Measurements from ENCODE around the gene KCNQ1.

Gene KCNQ1

GRCh38 chr11:2586087-2586792, 141.4 kb downstream of the KCNQ1 start:
- Histone ChIP-seq H3K4me1 (ENCODE audit: control insufficient read depth in 2 of 2, insufficient read depth in 2 of 2, low read length in 2 of 2) (no peaks in the 10 kb centered on the region), H3K27me3 (ENCODE audit: control insufficient read depth in 2 of 2, insufficient read depth in 2 of 2, low read length in 2 of 2) (no peaks in the 10 kb centered on the region), H3K9me3 (ENCODE audit: control insufficient read depth in 2 of 2, low read length in 2 of 2) (no peaks in the 10 kb centered on the region), H3K27ac (ENCODE audit: low read depth in 2 of 2, low read length in 2 of 2) (no peak overlapping the region), H3K36me3 (ENCODE audit: control insufficient read depth in 2 of 2, insufficient read depth in 2 of 2, low read length in 2 of 2) (peaks cover 2 to 5% of the 10 kb centered on the region in 2 donors), H3K4me3 (ENCODE audit: low read length in 2 of 2) (no peak overlapping the region), H3K9ac (ENCODE audit: low read depth in 1 of 2, low read length in 2 of 2) (no peak overlapping the region)

GRCh38 chr11:2586793-2587131, 142.0 kb downstream of the KCNQ1 start:
- Histone ChIP-seq H3K9ac (ENCODE audit: low read depth in 1 of 2, low read length in 2 of 2) (no peak overlapping the region), H3K27ac (ENCODE audit: low read depth in 2 of 2, low read length in 2 of 2) (no peak overlapping the region), H3K9me3 (ENCODE audit: control insufficient read depth in 2 of 2, low read length in 2 of 2) (no peaks in the 10 kb centered on the region), H3K27me3 (ENCODE audit: control insufficient read depth in 2 of 2, insufficient read depth in 2 of 2, low read length in 2 of 2) (no peaks in the 10 kb centered on the region), H3K36me3 (ENCODE audit: control insufficient read depth in 2 of 2, insufficient read depth in 2 of 2, low read length in 2 of 2) (peaks cover 2 to 5% of the 10 kb centered on the region in 2 donors), H3K4me1 (ENCODE audit: control insufficient read depth in 2 of 2, insufficient read depth in 2 of 2, low read length in 2 of 2) (no peaks in the 10 kb centered on the region), H3K4me3 (ENCODE audit: low read length in 2 of 2) (no peak overlapping the region)

DNA sequence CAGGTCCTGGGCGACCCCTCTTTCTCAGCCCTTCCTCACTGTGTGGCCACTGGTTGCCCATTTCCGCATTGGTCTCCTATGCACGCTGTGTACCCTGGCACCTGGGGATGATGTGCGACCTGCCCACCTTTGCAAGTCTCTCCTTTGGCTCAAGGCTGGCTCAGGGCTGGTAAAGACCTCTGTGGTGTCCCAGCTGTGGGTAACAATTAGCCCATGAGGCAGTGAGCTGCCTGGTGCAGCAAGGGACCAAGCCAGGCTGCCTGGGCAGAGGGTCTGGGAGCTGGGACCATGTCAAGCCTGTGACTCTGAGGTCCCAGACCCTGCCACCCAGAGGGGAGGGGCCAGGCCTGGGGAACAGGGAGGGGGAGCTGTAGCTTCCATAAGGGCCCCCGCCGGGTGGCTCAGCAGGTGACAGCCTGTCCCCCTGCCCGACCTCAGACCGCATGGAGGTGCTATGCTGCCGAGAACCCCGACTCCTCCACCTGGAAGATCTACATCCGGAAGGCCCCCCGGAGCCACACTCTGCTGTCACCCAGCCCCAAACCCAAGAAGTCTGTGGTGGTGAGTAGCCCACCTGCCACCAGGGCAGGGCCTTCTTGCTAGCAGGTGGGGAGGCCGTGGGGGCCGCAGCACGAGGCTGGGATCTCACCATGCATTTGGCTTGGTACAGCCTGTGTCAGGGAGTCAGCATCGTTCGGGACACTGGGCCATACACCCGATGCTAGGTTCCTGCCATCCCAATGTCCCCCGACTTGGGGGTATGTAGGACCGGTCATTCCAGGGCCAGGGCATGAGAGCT, 142.5 kb downstream of the KCNQ1 start:
- H3K27ac ChIP-seq (ENCODE audit: low read depth in 2 of 2, low read length in 2 of 2), result no peak overlapping the region
- H3K4me3 ChIP-seq (ENCODE audit: low read length in 2 of 2), result no peak overlapping the region
- peaks cover 2 to 5% of the 10 kb centered on the region in 2 donors for H3K36me3 ChIP-seq (ENCODE audit: control insufficient read depth in 2 of 2, insufficient read depth in 2 of 2, low read length in 2 of 2)
- no peaks in the 10 kb centered on the region for H3K9me3 ChIP-seq (ENCODE audit: control insufficient read depth in 2 of 2, low read length in 2 of 2)
- no peaks in the 10 kb centered on the region for H3K27me3 ChIP-seq (ENCODE audit: control insufficient read depth in 2 of 2, insufficient read depth in 2 of 2, low read length in 2 of 2)
- H3K9ac ChIP-seq (ENCODE audit: low read depth in 1 of 2, low read length in 2 of 2), result no peak overlapping the region
- H3K4me1 ChIP-seq (ENCODE audit: control insufficient read depth in 2 of 2, insufficient read depth in 2 of 2, low read length in 2 of 2), result no peaks in the 10 kb centered on the region

DNA sequence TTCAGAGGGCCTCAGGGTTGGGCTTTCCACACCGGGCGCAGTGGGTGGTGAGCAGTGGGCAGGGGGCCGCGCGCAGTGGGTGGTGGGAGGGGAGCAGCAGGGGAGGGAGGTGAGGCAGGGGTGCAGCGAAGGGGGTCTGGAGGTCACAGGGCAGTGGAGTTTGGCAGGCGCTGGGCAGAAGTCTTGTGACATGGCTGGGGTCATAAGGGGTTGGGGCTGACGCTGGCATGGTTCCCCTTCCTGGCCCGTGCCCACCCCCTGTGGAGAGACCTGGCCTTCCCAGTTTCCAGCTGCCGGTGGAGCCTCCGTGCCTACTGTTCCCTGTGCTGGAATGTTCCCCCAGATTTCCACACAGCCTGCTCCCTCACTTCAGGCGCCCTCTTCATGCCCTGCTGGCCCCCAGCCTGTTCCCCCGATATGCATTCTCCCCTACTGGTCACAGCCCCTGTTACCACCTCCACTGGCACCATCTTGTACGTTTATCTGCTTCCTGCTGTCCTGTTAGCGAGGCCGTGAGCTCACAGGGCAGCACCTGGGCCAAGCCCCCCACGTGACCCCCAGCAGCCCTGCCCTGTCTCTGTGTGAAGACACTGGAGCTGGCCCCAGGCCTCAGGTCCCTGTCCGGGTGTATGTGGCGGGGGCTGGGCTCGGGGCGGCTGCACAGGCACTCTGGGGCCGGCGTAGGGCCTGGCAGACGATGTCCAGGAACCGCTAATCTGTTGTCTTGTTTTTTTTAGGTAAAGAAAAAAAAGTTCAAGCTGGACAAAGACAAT, 143.4 kb downstream of the KCNQ1 start:
- Histone ChIP-seq H3K9ac (ENCODE audit: low read depth in 1 of 2, low read length in 2 of 2) (no peak overlapping the region), H3K4me3 (ENCODE audit: low read length in 2 of 2) (no peak overlapping the region), H3K27ac (ENCODE audit: low read depth in 2 of 2, low read length in 2 of 2) (no peak overlapping the region), H3K9me3 (ENCODE audit: control insufficient read depth in 2 of 2, low read length in 2 of 2) (no peaks in the 10 kb centered on the region), H3K36me3 (ENCODE audit: control insufficient read depth in 2 of 2, insufficient read depth in 2 of 2, low read length in 2 of 2) (peaks cover 2 to 5% of the 10 kb centered on the region in 2 donors), H3K4me1 (ENCODE audit: control insufficient read depth in 2 of 2, insufficient read depth in 2 of 2, low read length in 2 of 2) (no peaks in the 10 kb centered on the region), H3K27me3 (ENCODE audit: control insufficient read depth in 2 of 2, insufficient read depth in 2 of 2, low read length in 2 of 2) (no peaks in the 10 kb centered on the region)

GRCh38 chr11:2588809-2589537, 144.2 kb downstream of the KCNQ1 start:
- peaks cover 5% of the 10 kb centered on the region in 2 donors for H3K36me3 ChIP-seq (ENCODE audit: control insufficient read depth in 2 of 2, insufficient read depth in 2 of 2, low read length in 2 of 2)
- no peak overlapping the region for H3K9ac ChIP-seq (ENCODE audit: low read depth in 1 of 2, low read length in 2 of 2)
- H3K4me3 ChIP-seq (ENCODE audit: low read length in 2 of 2), result no peak overlapping the region
- H3K27ac ChIP-seq (ENCODE audit: low read depth in 2 of 2, low read length in 2 of 2), result no peak overlapping the region
- no peaks in the 10 kb centered on the region for H3K4me1 ChIP-seq (ENCODE audit: control insufficient read depth in 2 of 2, insufficient read depth in 2 of 2, low read length in 2 of 2)
- H3K9me3 ChIP-seq (ENCODE audit: control insufficient read depth in 2 of 2, low read length in 2 of 2), result no peaks in the 10 kb centered on the region
- H3K27me3 ChIP-seq (ENCODE audit: control insufficient read depth in 2 of 2, insufficient read depth in 2 of 2, low read length in 2 of 2), result no peaks in the 10 kb centered on the region

DNA sequence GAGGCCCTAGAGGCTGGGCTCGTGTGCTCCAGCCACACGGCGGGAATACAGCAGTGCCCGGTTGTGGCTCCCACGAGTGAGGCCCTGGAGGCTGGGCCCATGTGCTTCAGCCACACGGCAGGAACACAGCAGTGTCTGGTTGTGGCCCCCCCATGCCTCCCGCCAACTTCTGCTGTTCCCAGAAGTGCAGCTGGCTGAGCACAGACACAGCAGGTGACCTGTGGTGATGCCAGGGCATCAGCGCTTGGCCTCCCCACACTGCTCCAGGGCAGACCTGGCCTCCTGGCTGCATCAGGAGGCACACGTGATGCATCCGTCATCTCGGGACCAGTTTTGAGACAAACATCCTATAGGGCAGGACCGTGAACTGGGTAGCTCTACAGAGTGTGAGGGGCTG, 144.7 kb downstream of the KCNQ1 start:
- Histone ChIP-seq H3K27me3 (ENCODE audit: control insufficient read depth in 2 of 2, insufficient read depth in 2 of 2, low read length in 2 of 2) (no peaks in the 10 kb centered on the region), H3K9me3 (ENCODE audit: control insufficient read depth in 2 of 2, low read length in 2 of 2) (no peaks in the 10 kb centered on the region), H3K36me3 (ENCODE audit: control insufficient read depth in 2 of 2, insufficient read depth in 2 of 2, low read length in 2 of 2) (peaks cover 5% of the 10 kb centered on the region in 2 donors), H3K9ac (ENCODE audit: low read depth in 1 of 2, low read length in 2 of 2) (no peak overlapping the region), H3K4me3 (ENCODE audit: low read length in 2 of 2) (no peak overlapping the region), H3K4me1 (ENCODE audit: control insufficient read depth in 2 of 2, insufficient read depth in 2 of 2, low read length in 2 of 2) (no peaks in the 10 kb centered on the region), H3K27ac (ENCODE audit: low read depth in 2 of 2, low read length in 2 of 2) (no peak overlapping the region)

GRCh38 chr11:2590131-2590964, 145.5 kb downstream of the KCNQ1 start:
- H3K9ac ChIP-seq (ENCODE audit: low read depth in 1 of 2, low read length in 2 of 2), result no peak overlapping the region
- peaks cover 5% of the 10 kb centered on the region in 2 donors for H3K36me3 ChIP-seq (ENCODE audit: control insufficient read depth in 2 of 2, insufficient read depth in 2 of 2, low read length in 2 of 2)
- H3K9me3 ChIP-seq (ENCODE audit: control insufficient read depth in 2 of 2, low read length in 2 of 2), result no peaks in the 10 kb centered on the region
- no peak overlapping the region for H3K4me3 ChIP-seq (ENCODE audit: low read length in 2 of 2)
- no peak overlapping the region for H3K27ac ChIP-seq (ENCODE audit: low read depth in 2 of 2, low read length in 2 of 2)
- no peaks in the 10 kb centered on the region for H3K4me1 ChIP-seq (ENCODE audit: control insufficient read depth in 2 of 2, insufficient read depth in 2 of 2, low read length in 2 of 2)
- H3K27me3 ChIP-seq (ENCODE audit: control insufficient read depth in 2 of 2, insufficient read depth in 2 of 2, low read length in 2 of 2), result no peaks in the 10 kb centered on the region

DNA sequence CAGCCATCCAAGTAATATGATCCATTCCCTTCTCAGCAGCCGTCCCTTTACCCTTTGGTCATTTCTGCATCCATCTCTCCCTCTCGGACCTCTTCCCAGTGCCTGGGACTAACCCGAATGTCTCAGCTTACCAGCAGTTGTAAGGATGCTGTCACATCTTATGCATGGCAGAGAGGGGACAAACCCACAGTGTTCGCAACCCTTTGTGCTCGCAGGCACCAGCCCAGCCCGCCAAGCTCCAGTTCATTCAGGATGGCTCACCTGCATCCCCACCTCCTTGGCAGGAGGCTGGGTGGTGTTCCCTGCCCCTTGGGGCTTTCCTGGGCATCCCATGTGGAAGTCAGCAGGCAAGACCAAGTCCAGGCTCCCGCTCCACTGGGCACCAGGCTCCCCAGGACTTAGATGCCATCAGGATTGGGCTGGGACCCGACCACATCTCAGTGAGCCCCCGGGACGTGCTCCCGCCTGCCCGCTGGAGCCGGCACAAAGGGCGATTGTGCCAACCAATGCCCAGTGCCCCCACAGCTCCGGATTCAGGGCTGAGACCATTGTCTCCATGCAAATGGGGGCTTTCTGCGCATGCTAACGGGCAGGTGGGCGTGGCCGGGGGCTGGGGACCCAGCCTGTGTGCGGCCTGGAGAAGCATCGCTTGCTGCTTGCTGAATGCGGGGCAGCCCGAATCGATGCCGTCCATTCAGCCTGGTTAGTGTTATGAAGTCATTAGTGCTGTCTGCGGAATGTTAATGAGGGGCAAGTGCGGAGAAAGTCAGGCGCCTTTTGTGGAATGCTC, 146.4 kb downstream of the KCNQ1 start:
- Histone ChIP-seq H3K36me3 (ENCODE audit: control insufficient read depth in 2 of 2, insufficient read depth in 2 of 2, low read length in 2 of 2) (peaks cover 5% of the 10 kb centered on the region in 2 donors), H3K27me3 (ENCODE audit: control insufficient read depth in 2 of 2, insufficient read depth in 2 of 2, low read length in 2 of 2) (no peaks in the 10 kb centered on the region), H3K4me3 (ENCODE audit: low read length in 2 of 2) (no peak overlapping the region), H3K9ac (ENCODE audit: low read depth in 1 of 2, low read length in 2 of 2) (no peak overlapping the region), H3K4me1 (ENCODE audit: control insufficient read depth in 2 of 2, insufficient read depth in 2 of 2, low read length in 2 of 2) (no peaks in the 10 kb centered on the region), H3K9me3 (ENCODE audit: control insufficient read depth in 2 of 2, low read length in 2 of 2) (no peaks in the 10 kb centered on the region), H3K27ac (ENCODE audit: low read depth in 2 of 2, low read length in 2 of 2) (no peak overlapping the region)

DNA sequence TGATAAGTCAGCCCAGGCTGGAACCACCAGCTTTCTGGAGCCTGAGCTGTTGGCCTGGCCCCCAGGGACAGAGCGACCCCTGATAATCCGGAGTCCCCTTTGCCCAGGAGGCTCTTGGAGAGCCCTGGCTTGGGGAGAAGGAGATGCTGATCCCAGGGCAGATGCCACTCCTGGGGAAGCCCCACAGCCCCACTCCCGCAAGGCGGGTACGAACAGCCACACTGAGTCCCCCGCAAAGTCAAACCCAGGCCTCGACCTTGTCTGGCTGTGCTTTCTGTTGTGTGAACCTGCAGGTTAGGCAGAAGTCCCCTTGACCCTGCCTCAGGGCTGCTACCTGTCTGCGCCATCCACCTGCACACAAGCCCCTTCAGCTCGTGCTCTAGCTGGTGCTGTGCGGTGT, 147.0 kb downstream of the KCNQ1 start:
- H3K9me3 ChIP-seq (ENCODE audit: control insufficient read depth in 2 of 2, low read length in 2 of 2), result no peaks in the 10 kb centered on the region
- H3K4me1 ChIP-seq (ENCODE audit: control insufficient read depth in 2 of 2, insufficient read depth in 2 of 2, low read length in 2 of 2), result no peaks in the 10 kb centered on the region
- H3K27me3 ChIP-seq (ENCODE audit: control insufficient read depth in 2 of 2, insufficient read depth in 2 of 2, low read length in 2 of 2), result no peaks in the 10 kb centered on the region
- no peak overlapping the region for H3K4me3 ChIP-seq (ENCODE audit: low read length in 2 of 2)
- peaks cover 5% of the 10 kb centered on the region in 2 donors for H3K36me3 ChIP-seq (ENCODE audit: control insufficient read depth in 2 of 2, insufficient read depth in 2 of 2, low read length in 2 of 2)
- H3K27ac ChIP-seq (ENCODE audit: low read depth in 2 of 2, low read length in 2 of 2), result no peak overlapping the region
- no peak overlapping the region for H3K9ac ChIP-seq (ENCODE audit: low read depth in 1 of 2, low read length in 2 of 2)

Measured in mucosa of rectum (tissue), 2 donors.